MM.1S (cell line): ENCODE data around the gene OTOS.

Source experiments
- DNase-seq: peaks from one replicate; pipeline ENCODE4 v3.0.0-alpha.2; 2015
- H2AFZ ChIP-seq: fragments of 300-600 bp; sonication (generic); 2 replicates; pipeline ENCODE4 v1.6.0; 2016; ENCODE audit warnings: antibody characterized with exemption, low read length
- H3F3A ChIP-seq: fragments of 300-600 bp; sonication (generic); 2 replicates; pipeline ENCODE4 v1.6.1; 2016; ENCODE audit warnings: mild to moderate bottlenecking, antibody characterized with exemption, low read length, moderate library complexity, mixed read lengths; ENCODE audit not compliant: insufficient read depth
- H3K27ac ChIP-seq: fragments of 300-600 bp; sonication (generic); 2 replicates; pipeline ENCODE4 v1.5.1; 2016; ENCODE audit warnings: mild to moderate bottlenecking, low read length
- H3K27me3 ChIP-seq: fragments of 300-600 bp; sonication (generic); replicated peaks from 2 replicates; pipeline ENCODE4 v1.6.0; 2016; ENCODE audit warnings: low read length; ENCODE audit not compliant: insufficient read depth
- H3K36me3 ChIP-seq: fragments of 300-600 bp; sonication (generic); replicated peaks from 2 replicates; pipeline ENCODE4 v1.6.1; 2016; ENCODE audit warnings: mild to moderate bottlenecking, low read length, mixed read lengths; ENCODE audit not compliant: insufficient read depth
- H3K4me1 ChIP-seq: fragments of 300-600 bp; sonication (generic); 2 replicates; pipeline ENCODE4 v1.6.1; 2016; ENCODE audit warnings: low read length, mixed read lengths
- H3K4me2 ChIP-seq: fragments of 300-600 bp; sonication (generic); 2 replicates; pipeline ENCODE4 v1.6.0; 2016; ENCODE audit warnings: low read depth, low read length
- H3K4me3 ChIP-seq: fragments of 300-600 bp; sonication (generic); 2 replicates; pipeline ENCODE4 v1.5.1; 2016; ENCODE audit warnings: low read length, mixed read lengths
- H3K79me2 ChIP-seq: fragments of 300-600 bp; sonication (generic); 2 replicates; pipeline ENCODE4 v1.6.1; 2016; ENCODE audit warnings: mixed run types, low read length, mixed read lengths
- H3K9ac ChIP-seq: fragments of 300-600 bp; sonication (generic); 2 replicates; pipeline ENCODE4 v1.6.1; 2016; ENCODE audit warnings: low read length, mixed read lengths
- H3K9me2 ChIP-seq: fragments of 300-600 bp; sonication (generic); replicated peaks from 2 replicates; pipeline ENCODE4 v1.6.1; 2016; ENCODE audit warnings: mild to moderate bottlenecking, low read length, mixed read lengths; ENCODE audit not compliant: insufficient read depth
- H3K9me3 ChIP-seq: fragments of 300-600 bp; sonication (generic); replicated peaks from 2 replicates; pipeline ENCODE4 v1.6.1; 2016; ENCODE audit warnings: mild to moderate bottlenecking, low read length, mixed read lengths; ENCODE audit not compliant: insufficient read depth
- H4K20me1 ChIP-seq: fragments of 300-600 bp; sonication (generic); 2 replicates; pipeline ENCODE4 v1.6.1; 2016; ENCODE audit warnings: mild to moderate bottlenecking, low read length, moderate library complexity, mixed read lengths; ENCODE audit not compliant: insufficient read depth
- EZH2 ChIP-seq: fragments of 300-600 bp; sonication (generic); optimal IDR thresholded peaks from 2 replicates; pipeline ENCODE3; 2017; ENCODE audit warnings: low read depth, mild to moderate bottlenecking, antibody characterized with exemption, low read length, mixed read lengths
- EZH2phosphoT487 ChIP-seq: fragments of 300-600 bp; sonication (generic); IDR thresholded peaks from 2 replicates; pipeline ENCODE4 v1.6.1; 2018; ENCODE audit warnings: antibody characterized with exemption, low read length
- TF ChIP-seq, protein P1 (sequence below): fragments of 300-600 bp; sonication (generic); IDR thresholded peaks from 2 replicates; pipeline ENCODE4 v1.5.1; 2016; ENCODE audit warnings: antibody characterized with exemption, low read length, mixed read lengths

The OTOS gene

DNA sequence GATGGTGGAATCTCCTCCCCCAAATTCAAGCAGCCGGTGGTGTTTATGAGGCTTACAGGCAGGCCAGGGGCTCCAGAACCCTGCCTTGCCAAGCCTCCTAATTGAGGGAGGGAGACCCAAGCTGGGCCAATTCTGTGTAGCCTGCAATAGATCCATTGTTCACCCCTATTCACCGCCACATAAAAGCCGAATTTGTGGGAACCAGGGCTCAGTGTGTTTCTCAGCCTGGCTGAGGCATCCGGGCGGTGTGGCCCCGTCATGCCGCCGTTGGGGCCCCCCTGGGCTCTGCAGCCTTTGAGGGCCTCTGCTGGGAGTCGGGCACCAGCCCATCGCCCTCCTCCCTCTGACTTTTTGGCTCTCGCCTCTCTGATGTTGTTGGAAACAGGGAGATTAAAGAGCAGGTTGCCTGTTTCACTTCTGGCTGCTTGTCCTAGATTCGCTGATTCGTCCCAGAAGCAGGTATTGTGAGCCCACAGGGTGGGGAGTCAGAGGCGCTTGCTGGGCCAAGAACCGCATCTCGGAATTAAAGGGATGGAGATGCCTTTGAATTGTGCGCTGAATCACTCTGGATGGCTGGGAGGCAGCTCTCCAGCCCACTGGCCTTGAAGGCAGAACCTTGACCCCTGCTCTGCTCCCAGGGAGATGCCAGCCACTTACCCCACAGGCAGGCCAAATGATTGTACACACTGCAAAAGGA is 14.7 kb upstream of the OTOS start:
- TF ChIP-seq EZH2 (no peak), EZH2phosphoT487 (no peak)
- TF ChIP-seq, protein P1, sequence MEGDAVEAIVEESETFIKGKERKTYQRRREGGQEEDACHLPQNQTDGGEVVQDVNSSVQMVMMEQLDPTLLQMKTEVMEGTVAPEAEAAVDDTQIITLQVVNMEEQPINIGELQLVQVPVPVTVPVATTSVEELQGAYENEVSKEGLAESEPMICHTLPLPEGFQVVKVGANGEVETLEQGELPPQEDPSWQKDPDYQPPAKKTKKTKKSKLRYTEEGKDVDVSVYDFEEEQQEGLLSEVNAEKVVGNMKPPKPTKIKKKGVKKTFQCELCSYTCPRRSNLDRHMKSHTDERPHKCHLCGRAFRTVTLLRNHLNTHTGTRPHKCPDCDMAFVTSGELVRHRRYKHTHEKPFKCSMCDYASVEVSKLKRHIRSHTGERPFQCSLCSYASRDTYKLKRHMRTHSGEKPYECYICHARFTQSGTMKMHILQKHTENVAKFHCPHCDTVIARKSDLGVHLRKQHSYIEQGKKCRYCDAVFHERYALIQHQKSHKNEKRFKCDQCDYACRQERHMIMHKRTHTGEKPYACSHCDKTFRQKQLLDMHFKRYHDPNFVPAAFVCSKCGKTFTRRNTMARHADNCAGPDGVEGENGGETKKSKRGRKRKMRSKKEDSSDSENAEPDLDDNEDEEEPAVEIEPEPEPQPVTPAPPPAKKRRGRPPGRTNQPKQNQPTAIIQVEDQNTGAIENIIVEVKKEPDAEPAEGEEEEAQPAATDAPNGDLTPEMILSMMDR, result no peak
- H2AFZ ChIP-seq, result no peak overlapping the region
- H4K20me1 ChIP-seq, result no peaks in the 10 kb centered on the region
- no peak overlapping the region for H3K9ac ChIP-seq
- no peaks in the 10 kb centered on the region for H3F3A ChIP-seq
- no peak for DNase-seq
- no peaks in the 10 kb centered on the region for H3K79me2 ChIP-seq
- no peaks in the 10 kb centered on the region for H3K36me3 ChIP-seq
- H3K4me1 ChIP-seq, result no peaks in the 10 kb centered on the region
- H3K4me3 ChIP-seq, result no peak overlapping the region
- no peak overlapping the region for H3K27ac ChIP-seq
- H3K27me3 ChIP-seq, result peaks cover 55% of the 10 kb centered on the region
- no peaks in the 10 kb centered on the region for H3K9me3 ChIP-seq
- no peak overlapping the region for H3K4me2 ChIP-seq
- H3K9me2 ChIP-seq, result no peaks in the 10 kb centered on the region

DNA sequence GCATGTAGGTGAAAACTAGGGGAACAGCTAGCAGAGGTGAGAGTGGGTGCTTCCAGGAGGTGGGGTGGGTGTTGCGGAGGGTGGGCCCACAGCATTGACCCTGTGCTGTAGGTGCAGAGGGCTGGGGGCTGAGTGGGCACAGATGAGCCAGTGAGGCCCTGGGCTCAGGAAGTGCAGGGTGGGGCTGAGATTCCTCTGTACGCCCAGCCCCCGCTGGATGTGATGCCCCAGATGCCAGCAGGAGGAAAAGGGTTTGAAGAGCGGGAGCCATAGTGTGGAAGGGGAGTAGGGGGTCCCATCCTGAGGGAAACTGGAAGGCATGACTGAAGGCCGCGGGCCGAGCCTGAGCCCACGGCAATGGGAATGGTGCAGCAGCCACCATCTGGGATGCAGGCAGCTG is 14.1 kb upstream of the OTOS start:
- no peak overlapping the region for H3K9ac ChIP-seq
- TF ChIP-seq EZH2phosphoT487, result no peak
- H3K4me3 ChIP-seq, result no peak overlapping the region

DNA sequence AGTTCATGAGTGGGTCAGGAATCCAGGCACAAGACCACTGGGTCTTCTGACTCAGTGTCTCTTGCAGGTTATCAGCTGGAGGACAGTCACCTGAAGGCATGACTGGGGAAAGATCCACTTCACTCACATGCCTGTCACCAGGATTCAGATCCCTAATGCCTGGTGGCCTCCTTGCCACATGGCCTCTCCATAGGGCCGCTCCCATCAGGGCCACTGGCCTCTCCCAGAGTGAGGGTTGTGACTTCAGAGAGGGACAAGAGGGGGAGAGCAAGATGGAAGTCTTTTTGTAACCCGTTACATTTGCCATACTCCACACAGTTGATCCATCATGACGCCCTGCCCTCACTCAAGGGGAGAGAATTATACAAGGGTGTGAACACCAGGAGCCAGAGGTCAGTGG is 13.0 kb upstream of the OTOS start:
- no peaks in the 10 kb centered on the region for H3K36me3 ChIP-seq

More for the DNA sequence above, 14.1 kb upstream of the OTOS start:
- Histone ChIP-seq H2AFZ (no peak overlapping the region), H4K20me1 (no peaks in the 10 kb centered on the region), H3K9me3 (no peaks in the 10 kb centered on the region), H3K4me1 (no peaks in the 10 kb centered on the region), H3K79me2 (no peaks in the 10 kb centered on the region), H3K27me3 (peaks cover 54% of the 10 kb centered on the region), H3F3A (no peaks in the 10 kb centered on the region), H3K27ac (no peak overlapping the region), H3K36me3 (no peaks in the 10 kb centered on the region), H3K9me2 (no peaks in the 10 kb centered on the region), H3K4me2 (no peak overlapping the region)
- no peak for DNase-seq

More for the DNA sequence above, 13.0 kb upstream of the OTOS start:
- TF ChIP-seq EZH2phosphoT487 (no peak), EZH2 (no peak)
- TF ChIP-seq, protein P1, result no peak
- Histone ChIP-seq H3K9ac (no peak overlapping the region), H3K4me3 (no peak overlapping the region), H3K4me2 (no peak overlapping the region), H3K27ac (no peak overlapping the region), H3K27me3 (peaks cover 54% of the 10 kb centered on the region), H2AFZ (no peak overlapping the region), H3F3A (no peaks in the 10 kb centered on the region), H4K20me1 (no peaks in the 10 kb centered on the region), H3K79me2 (no peaks in the 10 kb centered on the region), H3K4me1 (no peaks in the 10 kb centered on the region), H3K9me3 (no peaks in the 10 kb centered on the region), H3K9me2 (no peaks in the 10 kb centered on the region)
- no peak for DNase-seq
